MM.1S (cell line): ENCODE measurements around the gene CIZ1.

Experiments
- DNase-seq: peaks from one replicate; pipeline ENCODE4 v3.0.0-alpha.2; 2015
- H2AFZ ChIP-seq: fragments of 300-600 bp; sonication (generic); 2 replicates; pipeline ENCODE4 v1.6.0; 2016; ENCODE audit warnings: antibody characterized with exemption, low read length
- H3F3A ChIP-seq: fragments of 300-600 bp; sonication (generic); 2 replicates; pipeline ENCODE4 v1.6.1; 2016; ENCODE audit warnings: mild to moderate bottlenecking, antibody characterized with exemption, low read length, moderate library complexity, mixed read lengths; ENCODE audit not compliant: insufficient read depth
- H3K27ac ChIP-seq: fragments of 300-600 bp; sonication (generic); 2 replicates; pipeline ENCODE4 v1.5.1; 2016; ENCODE audit warnings: mild to moderate bottlenecking, low read length
- H3K27me3 ChIP-seq: fragments of 300-600 bp; sonication (generic); replicated peaks from 2 replicates; pipeline ENCODE4 v1.6.0; 2016; ENCODE audit warnings: low read length; ENCODE audit not compliant: insufficient read depth
- H3K36me3 ChIP-seq: fragments of 300-600 bp; sonication (generic); replicated peaks from 2 replicates; pipeline ENCODE4 v1.6.1; 2016; ENCODE audit warnings: mild to moderate bottlenecking, low read length, mixed read lengths; ENCODE audit not compliant: insufficient read depth
- H3K4me1 ChIP-seq: fragments of 300-600 bp; sonication (generic); 2 replicates; pipeline ENCODE4 v1.6.1; 2016; ENCODE audit warnings: low read length, mixed read lengths
- H3K4me2 ChIP-seq: fragments of 300-600 bp; sonication (generic); 2 replicates; pipeline ENCODE4 v1.6.0; 2016; ENCODE audit warnings: low read depth, low read length
- H3K4me3 ChIP-seq: fragments of 300-600 bp; sonication (generic); 2 replicates; pipeline ENCODE4 v1.5.1; 2016; ENCODE audit warnings: low read length, mixed read lengths
- H3K79me2 ChIP-seq: fragments of 300-600 bp; sonication (generic); 2 replicates; pipeline ENCODE4 v1.6.1; 2016; ENCODE audit warnings: mixed run types, low read length, mixed read lengths
- H3K9ac ChIP-seq: fragments of 300-600 bp; sonication (generic); 2 replicates; pipeline ENCODE4 v1.6.1; 2016; ENCODE audit warnings: low read length, mixed read lengths
- H3K9me2 ChIP-seq: fragments of 300-600 bp; sonication (generic); replicated peaks from 2 replicates; pipeline ENCODE4 v1.6.1; 2016; ENCODE audit warnings: mild to moderate bottlenecking, low read length, mixed read lengths; ENCODE audit not compliant: insufficient read depth
- H3K9me3 ChIP-seq: fragments of 300-600 bp; sonication (generic); replicated peaks from 2 replicates; pipeline ENCODE4 v1.6.1; 2016; ENCODE audit warnings: mild to moderate bottlenecking, low read length, mixed read lengths; ENCODE audit not compliant: insufficient read depth
- H4K20me1 ChIP-seq: fragments of 300-600 bp; sonication (generic); 2 replicates; pipeline ENCODE4 v1.6.1; 2016; ENCODE audit warnings: mild to moderate bottlenecking, low read length, moderate library complexity, mixed read lengths; ENCODE audit not compliant: insufficient read depth
- CTCF ChIP-seq: fragments of 300-600 bp; sonication (generic); IDR thresholded peaks from 2 replicates; pipeline ENCODE4 v1.5.1; 2016; ENCODE audit warnings: antibody characterized with exemption, low read length, mixed read lengths
- EZH2 ChIP-seq: fragments of 300-600 bp; sonication (generic); optimal IDR thresholded peaks from 2 replicates; pipeline ENCODE3; 2017; ENCODE audit warnings: low read depth, mild to moderate bottlenecking, antibody characterized with exemption, low read length, mixed read lengths
- EZH2phosphoT487 ChIP-seq: fragments of 300-600 bp; sonication (generic); IDR thresholded peaks from 2 replicates; pipeline ENCODE4 v1.6.1; 2018; ENCODE audit warnings: antibody characterized with exemption, low read length

Gene CIZ1

GRCh38 chr9:128216781-128217553 lies 25.6 kb upstream of the CIZ1 start:
- H3K4me3 ChIP-seq, result no peak overlapping the region
- no peak overlapping the region for H2AFZ ChIP-seq
- no peaks in the 10 kb centered on the region for H3K36me3 ChIP-seq
- peaks cover 30% of the 10 kb centered on the region for H3K27me3 ChIP-seq
- no peak overlapping the region for H3K27ac ChIP-seq
- H4K20me1 ChIP-seq, result no peaks in the 10 kb centered on the region
- no peaks in the 10 kb centered on the region for H3K9me2 ChIP-seq
- H3K9me3 ChIP-seq, result no peaks in the 10 kb centered on the region
- H3F3A ChIP-seq, result no peaks in the 10 kb centered on the region
- no peak for DNase-seq
- TF ChIP-seq EZH2phosphoT487 (no peak), CTCF (no peak), EZH2 (no peak)
- H3K9ac ChIP-seq, result no peak overlapping the region
- H3K79me2 ChIP-seq, result no peaks in the 10 kb centered on the region
- H3K4me1 ChIP-seq, result peaks cover 4% of the 10 kb centered on the region; the same call in 1 of the 2 replicates
- H3K4me2 ChIP-seq, result no peak overlapping the region

GRCh38 chr9:128215491-128216409 lies 24.4 kb upstream of the CIZ1 start:
- H3K9me3 ChIP-seq, result no peaks in the 10 kb centered on the region
- no peak for DNase-seq
- no peaks in the 10 kb centered on the region for H3K9me2 ChIP-seq
- no peaks in the 10 kb centered on the region for H3K79me2 ChIP-seq
- H3K27ac ChIP-seq, result no peak overlapping the region
- H3F3A ChIP-seq, result no peaks in the 10 kb centered on the region
- peaks cover 32% of the 10 kb centered on the region for H3K27me3 ChIP-seq
- no peaks in the 10 kb centered on the region for H3K36me3 ChIP-seq
- TF ChIP-seq EZH2 (no peak), CTCF (no peak), EZH2phosphoT487 (no peak)
- H3K4me1 ChIP-seq, result peaks cover 4% of the 10 kb centered on the region; the same call in 1 of the 2 replicates
- no peak overlapping the region for H3K4me3 ChIP-seq
- no peak overlapping the region for H3K9ac ChIP-seq
- no peak overlapping the region for H2AFZ ChIP-seq
- no peaks in the 10 kb centered on the region for H4K20me1 ChIP-seq
- H3K4me2 ChIP-seq, result no peak overlapping the region

- Histone ChIP-seq H3K27ac (no peak overlapping the region), H3F3A (no peaks in the 10 kb centered on the region), H2AFZ (no peak overlapping the region), H3K4me3 (no peak overlapping the region), H3K4me1 (peaks cover 4% of the 10 kb centered on the region; the same call in 1 of the 2 replicates), H3K9me3 (no peaks in the 10 kb centered on the region), H3K36me3 (no peaks in the 10 kb centered on the region), H3K4me2 (no peak overlapping the region), H3K79me2 (no peaks in the 10 kb centered on the region), H4K20me1 (no peaks in the 10 kb centered on the region), H3K9me2 (no peaks in the 10 kb centered on the region), H3K9ac (no peak overlapping the region), H3K27me3 (peaks cover 26% of the 10 kb centered on the region)
- no peak for TF ChIP-seq CTCF
- no peak for TF ChIP-seq EZH2phosphoT487
- no peak for TF ChIP-seq EZH2
- no peak for DNase-seq
Measured at GRCh38 chr9:128214571-128215490, 23.5 kb upstream of the CIZ1 start.
